GM12878 (cell line): ENCODE results near the gene TEX12. TPM values are rescaled to one million over a fixed set of nuclear protein-coding genes. Genes with fewer than 3 reads are reported as not detected.

Source experiments
- ATAC-seq: fragments of 200-7000 bp; cut with Tn5 transposase; 3 replicates; pipeline ENCODE4 v1.9.1; 2020; ENCODE audit warnings: mild to moderate bottlenecking, moderate library complexity
- Bru-seq: library from RNA; stranded (reverse); fragments of 400-500 nt; gene quantifications from one replicate; lab custom pipeline; 2021; lab: Mats Ljungman, UMichigan
- BruChase-seq, 2 experiments: library from RNA; stranded (reverse); fragments of 400-500 nt; gene quantifications; one replicate each; lab custom pipeline; 2021; lab: Mats Ljungman, UMichigan
- BruUV-seq: library from RNA; stranded (reverse); fragments of 400-500 nt; replicated peaks from 2 replicates; lab custom pipeline; 2021; lab: Mats Ljungman, UMichigan
- CTCF ChIA-PET: fragments of 300-600 bp; sonication (Branson Sonifier 250); formaldehyde crosslinking; extraction: SDS; loops from one replicate; lab custom pipeline; 2021; ENCODE audit warnings: inconsistent platforms; lab: Yijun Ruan, JAX
- POLR2A ChIA-PET: fragments of 350-600 bp; formaldehyde crosslinking; extraction: SDS; loops from one replicate; lab custom pipeline; 2021; ENCODE audit warnings: inconsistent platforms; lab: Charles Lee
- RAD21 ChIA-PET: fragments of 300-600 bp; sonication (Branson Sonifier 250); formaldehyde crosslinking; loops from one replicate; lab custom pipeline; 2023; ENCODE audit warnings: antibody characterized with exemption; ENCODE audit not compliant: unreplicated experiment; lab: Charles Lee
- SMC1A ChIA-PET: fragments of 300-600 bp; sonication (Branson Sonifier 250); formaldehyde crosslinking; loops from one replicate; lab custom pipeline; 2023; ENCODE audit not compliant: unreplicated experiment, uncharacterized antibody; lab: Charles Lee
- DNase-seq: peaks from one replicate; pipeline ENCODE4 v3.0.0-alpha.2; 2011; ENCODE audit warnings: low read depth, low spot score
- FAIRE-seq: peaks from 3 replicates; lab custom pipeline; 2011; peaks lifted over from hg19 to GRCh38; lab: Jason Lieb, UNC
- H2AFZ ChIP-seq: 2 replicates; pipeline ENCODE4 v1.6.0; 2011; ENCODE audit warnings: low read depth, low read length, control low read depth; ENCODE audit not compliant: control insufficient read depth
- H3K27ac ChIP-seq: 2 replicates; pipeline ENCODE4 v1.5.1; 2011; ENCODE audit warnings: control low read depth; ENCODE audit not compliant: control insufficient read depth, insufficient read depth
- H3K27me3 ChIP-seq, 2 experiments: replicated peaks in 1 of 2; 2 replicates each; pipeline versions ENCODE4 v1.6.0 to v1.6.1; 2011; ENCODE audit warnings: low read length in 1 of 2; ENCODE audit not compliant: control insufficient read depth in 2 of 2, insufficient read depth in 2 of 2
- H3K36me3 ChIP-seq, 2 experiments: 2 replicates each; pipeline ENCODE4 v1.5.1; 2011; ENCODE audit warnings: low read length in 1 of 2; ENCODE audit not compliant: control insufficient read depth in 2 of 2, insufficient read depth in 2 of 2
- H3K4me1 ChIP-seq: 2 replicates; pipeline ENCODE4 v1.6.1; 2011; ENCODE audit warnings: mild to moderate bottlenecking, low read length, moderate library complexity, mixed read lengths; ENCODE audit not compliant: control insufficient read depth, insufficient read depth
- H3K4me2 ChIP-seq: 2 replicates; pipeline ENCODE4 v1.6.0; 2011; ENCODE audit warnings: control low read depth; ENCODE audit not compliant: control insufficient read depth, insufficient read depth
- H3K4me3 ChIP-seq: fragments of 200-600 bp; sonication (generic); 2 replicates; pipeline ENCODE4 v1.5.1; 2016
- H3K79me2 ChIP-seq: 2 replicates; pipeline ENCODE4 v1.6.0; 2011; ENCODE audit warnings: low read length; ENCODE audit not compliant: control insufficient read depth, insufficient read depth
- H3K9ac ChIP-seq: 2 replicates; pipeline ENCODE4 v1.8.0; 2011; ENCODE audit warnings: low read length, control low read depth, mixed read lengths; ENCODE audit not compliant: control insufficient read depth, insufficient read depth
- H3K9me3 ChIP-seq: replicated peaks from 3 replicates; pipeline ENCODE4 v1.5.1; 2011; ENCODE audit warnings: mild to moderate bottlenecking, low read length; ENCODE audit not compliant: control insufficient read depth, insufficient read depth
- H4K20me1 ChIP-seq: 2 replicates; pipeline ENCODE4 v1.6.0; 2011; ENCODE audit not compliant: control insufficient read depth, insufficient read depth
- EP300 ChIP-seq, 2 experiments: fragments of 150-350 bp in 1 of 2; IDR thresholded peaks; 2 replicates each; pipeline ENCODE4 v1.6.1; 2011 to 2012; ENCODE audit warnings: low read depth in 2 of 2, low read length in 2 of 2, borderline replicate concordance in 1 of 2, improper control_type of control experiment in 1 of 2, inconsistent platforms in 1 of 2; ENCODE audit not compliant: control insufficient read depth in 1 of 2
- POLR2AphosphoS2 ChIP-seq: IDR thresholded peaks from 2 replicates; pipeline ENCODE4 v1.6.1; 2011; ENCODE audit warnings: low read depth, mild to moderate bottlenecking, low read length, improper control_type of control experiment, moderate library complexity
- RFX5 ChIP-seq: IDR thresholded peaks from 2 replicates; pipeline ENCODE4 v1.6.1; 2011; ENCODE audit warnings: low read depth, low read length, improper control_type of control experiment
- SIX5 ChIP-seq: IDR thresholded peaks from 2 replicates; pipeline ENCODE4 v1.6.1; 2011; ENCODE audit warnings: mild to moderate bottlenecking, low read depth, low read length, moderate library complexity; ENCODE audit not compliant: severe bottlenecking
- SMAD1 ChIP-seq: fragments of 450-650 bp; IDR thresholded peaks from 2 replicates; pipeline ENCODE4 v1.6.1; 2018; ENCODE audit warnings: mild to moderate bottlenecking, low read depth; ENCODE audit not compliant: partially characterized antibody
- ZNF384 ChIP-seq: IDR thresholded peaks from 2 replicates; pipeline ENCODE4 v1.6.1; 2012; ENCODE audit warnings: low read depth, mild to moderate bottlenecking, low read length, improper control_type of control experiment, borderline replicate concordance
- WGBS: methylation state at CpG from one replicate; pipeline ENCODE4 v1.1.6; 2016; ENCODE audit warnings: low lambda C conversion rate; ENCODE audit not compliant: insufficient replicate concordance, insufficient coverage; ENCODE audit errors: missing lambda C conversion rate; 5-methylcytosine and 5-hydroxymethylcytosine counted together
- in situ Hi-C: fragments of 300-500 bp; cut with MboI; formaldehyde crosslinking; loops from 9 replicates; pipeline ENCODE4 v1.14.3; 2018; ENCODE audit warnings: mixed read lengths
- intact Hi-C: fragments of 100-400 bp; cut with micrococcal nuclease; formaldehyde crosslinking; loops from one replicate; pipeline ENCODE4 v1.14.2; 2022; ENCODE audit not compliant: unreplicated experiment
- long read RNA-seq, 2 experiments: library from polyadenylated mRNA; unstranded; transcript quantifications; one replicate each; pipeline ENCODE4 v2.0.0, GENCODE V29; 2019 to 2020
- polyA minus RNA-seq, 3 experiments: library from RNA; depleted of rRNA, polyadenylated mRNA; stranded (reverse); fragments of >200 nt; gene quantifications; 2 replicates each; pipeline ENCODE4 v1.2.3, GENCODE V29; 2011
- polyA plus RNA-seq, 11 experiments: library from polyadenylated mRNA; depleted of rRNA in 4 of 11; unstranded in 6 of 11; stranded (reverse) in 5 of 11; fragments of >200 nt; fragmentation: Nextera tagmentation in 4 of 11; fragmentation: Illumina TruSeq in 1 of 11; extraction: Ambion mirVana in 4 of 11; extraction: Trizol in 1 of 11; gene quantifications; 1 replicate in 1 of 11; 2 replicates in 10 of 11; pipeline versions ENCODE4 v1.2.1 to v1.2.3, GENCODE V29; 2011 to 2016; ENCODE audit warnings: inconsistent platforms in 2 of 11, missing spikeins in 2 of 11, low read depth in 1 of 11
- total RNA-seq, 4 experiments: library from RNA; depleted of rRNA in 3 of 4; stranded (reverse); fragments of >200 nt in 3 of 4; fragmentation: Illumina TruSeq in 1 of 4; extraction: Trizol in 1 of 4; gene quantifications; 2 replicates each; pipeline versions ENCODE4 v1.2.1 to v1.2.3, GENCODE V29; 2013 to 2021
- TF ChIP-seq, protein P1 (sequence below): fragments of 450-650 bp; IDR thresholded peaks from 2 replicates; pipeline ENCODE4 v1.6.1; 2017; ENCODE audit warnings: mild to moderate bottlenecking, moderate library complexity
- TF ChIP-seq, protein P2 (sequence below): IDR thresholded peaks from 2 replicates; pipeline ENCODE4 v1.6.1; 2012; ENCODE audit warnings: low read length, inconsistent platforms

TEX12 gene, protein sequence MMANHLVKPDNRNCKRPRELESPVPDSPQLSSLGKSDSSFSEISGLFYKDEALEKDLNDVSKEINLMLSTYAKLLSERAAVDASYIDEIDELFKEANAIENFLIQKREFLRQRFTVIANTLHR
- 1.1 and 2.4 TPM in 2 replicates for total RNA-seq (2013; cell fraction: nucleolus; rRNA removed)
- total RNA-seq (2014; rRNA removed), result 0.16 TPM in 1 of 2 replicates, not detected in the other
- total RNA-seq (2014; rRNA removed; fragmentation: Illumina TruSeq; extraction: Trizol), result 0.18 and 0.41 TPM in 2 replicates
- total RNA-seq (2021), result 0.51 TPM in 1 of 2 replicates, not detected in the other
- not detected for polyA plus RNA-seq (2011; ENCODE audit: low read depth)
- polyA plus RNA-seq (2011; rRNA removed), result 0.11 and 0.27 TPM in 2 replicates
- polyA plus RNA-seq (2011; cell fraction: cytosol; rRNA removed), result 0.07 TPM in 1 of 2 replicates, not detected in the other
- 0.13 and 0.19 TPM in 2 replicates for polyA plus RNA-seq (2011; cell fraction: nucleus; rRNA removed)
- polyA plus RNA-seq (2012), result 0.32 TPM in 1 of 2 replicates, not detected in the other
- 0.50 and 1.1 TPM in 2 replicates for polyA plus RNA-seq (2014; fragmentation: Illumina TruSeq; extraction: Trizol)
- 1 to 10 TPM in 1 of 2 experiments, under 1 TPM in 1; 0.79 to 1.3 TPM for polyA plus RNA-seq (2014; fragmentation: Nextera tagmentation; extraction: Ambion mirVana)
- 0.14 and 0.29 TPM in 2 replicates for polyA plus RNA-seq (2014; rRNA removed)
- polyA plus RNA-seq (2016; fragmentation: Nextera tagmentation; extraction: Ambion mirVana), result under 1 TPM; 0.28 to 0.68 TPM
- polyA minus RNA-seq (2011; rRNA and poly(A)+ RNA removed), result not detected in 2 replicates
- not detected in 2 replicates for polyA minus RNA-seq (2011; cell fraction: cytosol; rRNA and poly(A)+ RNA removed)
- 0.38 TPM in 1 of 2 replicates, not detected in the other for polyA minus RNA-seq (2011; cell fraction: nucleus; rRNA and poly(A)+ RNA removed)
- percentile 41 among the genes with signal in this experiment for Bru-seq, nascent RNA
- BruChase-seq, experiment 1, labeled RNA remaining after a 6-hour chase, result percentile 59 among the genes with signal in this experiment
- percentile 63 among the genes with signal in this experiment for BruChase-seq, experiment 2, labeled RNA remaining after a 2-hour chase
- long read RNA-seq, experiment 1, result 0 reads
- long read RNA-seq, experiment 2, result 0 reads

DNA sequence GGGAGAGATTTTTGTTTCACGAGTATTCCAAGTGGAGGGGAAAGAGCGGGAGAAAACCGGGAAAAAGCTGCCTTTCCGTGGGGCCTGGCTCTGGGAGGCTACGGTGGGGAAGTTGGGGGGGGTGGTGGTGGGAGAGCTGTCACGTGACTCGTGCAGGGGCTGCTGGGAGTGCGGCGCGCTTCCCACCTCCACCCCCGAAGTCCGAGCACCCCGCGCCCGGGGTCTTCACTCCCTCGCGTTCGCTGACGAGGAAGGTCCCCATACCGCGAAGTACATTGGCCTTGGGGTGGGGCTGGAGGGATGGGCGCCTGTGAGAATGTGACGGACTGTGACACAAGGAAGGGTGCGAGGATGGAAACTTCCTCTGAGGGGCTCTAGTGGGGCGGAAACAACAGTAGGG lies at the start of gene TEX12:
TEX12 (plus strand) TSS at position 228 of the 400 bp plus-strand sequence. CDS start 1,897 bp downstream, outside the sequence.
- RAD21 ChIA-PET, result no interaction called here
- no peak for FAIRE-seq

DNA sequence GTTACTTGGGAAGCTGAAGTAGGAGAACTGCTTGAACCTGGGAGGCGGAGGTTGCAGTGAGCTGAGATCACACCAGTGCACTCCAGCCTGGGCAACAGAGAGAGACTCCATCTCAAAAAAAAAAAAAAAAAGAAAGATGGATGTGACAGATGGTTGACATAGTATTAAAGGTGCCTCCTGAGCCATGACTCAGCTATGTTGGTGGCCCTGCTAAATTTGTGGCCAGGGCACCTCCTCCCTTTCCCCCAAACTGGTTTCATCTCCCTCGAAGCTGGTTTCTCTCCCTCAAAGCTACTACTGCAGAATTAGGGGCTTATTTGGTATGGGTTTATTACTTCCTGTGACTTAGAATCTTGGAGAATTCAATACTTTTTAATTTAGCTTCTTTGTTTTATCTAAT lies 49.0 kb upstream of the TEX12 start:
- Histone ChIP-seq H2AFZ (no peak overlapping the region), H3K79me2 (no peaks in the 10 kb centered on the region), H3K4me1 (peaks cover 10% of the 10 kb centered on the region), H3K27me3 (no peaks in the 10 kb centered on the region), H3K36me3 (no peaks in the 10 kb centered on the region), H3K4me3 (no peak overlapping the region), H3K27ac (no peak overlapping the region), H3K9me3 (no peaks in the 10 kb centered on the region; the same call in 2 of the 3 replicates), H3K4me2 (no peak overlapping the region), H3K9ac (no peak overlapping the region), H4K20me1 (no peaks in the 10 kb centered on the region)
- ChIA-PET RAD21 (no interaction called here), POLR2A (interaction anchor here (0.6 kb wide), 1 partner anchor 78 kb away, joined by 3 read pairs; no protein-coding TSS in a partner anchor), CTCF (no interaction called here), SMC1A (interaction anchor here (1.3 to 1.7 kb wide), 2 partner anchors 10 to 162 kb away, joined by 4 read pairs; no protein-coding TSS in a partner anchor)
- in situ Hi-C loops (no loop called here), intact Hi-C loops (no loop called here)
- 0 out of 3 replicates have a peak, but pooled peaks have one; percentile 30 for ATAC-seq
- DNase-seq, result no peak
- no peak for FAIRE-seq
- WGBS, result 50% methylated on average over 2 of the region's 2 CpGs
- no TSS peak for BruUV-seq
- TF ChIP-seq, protein P1, sequence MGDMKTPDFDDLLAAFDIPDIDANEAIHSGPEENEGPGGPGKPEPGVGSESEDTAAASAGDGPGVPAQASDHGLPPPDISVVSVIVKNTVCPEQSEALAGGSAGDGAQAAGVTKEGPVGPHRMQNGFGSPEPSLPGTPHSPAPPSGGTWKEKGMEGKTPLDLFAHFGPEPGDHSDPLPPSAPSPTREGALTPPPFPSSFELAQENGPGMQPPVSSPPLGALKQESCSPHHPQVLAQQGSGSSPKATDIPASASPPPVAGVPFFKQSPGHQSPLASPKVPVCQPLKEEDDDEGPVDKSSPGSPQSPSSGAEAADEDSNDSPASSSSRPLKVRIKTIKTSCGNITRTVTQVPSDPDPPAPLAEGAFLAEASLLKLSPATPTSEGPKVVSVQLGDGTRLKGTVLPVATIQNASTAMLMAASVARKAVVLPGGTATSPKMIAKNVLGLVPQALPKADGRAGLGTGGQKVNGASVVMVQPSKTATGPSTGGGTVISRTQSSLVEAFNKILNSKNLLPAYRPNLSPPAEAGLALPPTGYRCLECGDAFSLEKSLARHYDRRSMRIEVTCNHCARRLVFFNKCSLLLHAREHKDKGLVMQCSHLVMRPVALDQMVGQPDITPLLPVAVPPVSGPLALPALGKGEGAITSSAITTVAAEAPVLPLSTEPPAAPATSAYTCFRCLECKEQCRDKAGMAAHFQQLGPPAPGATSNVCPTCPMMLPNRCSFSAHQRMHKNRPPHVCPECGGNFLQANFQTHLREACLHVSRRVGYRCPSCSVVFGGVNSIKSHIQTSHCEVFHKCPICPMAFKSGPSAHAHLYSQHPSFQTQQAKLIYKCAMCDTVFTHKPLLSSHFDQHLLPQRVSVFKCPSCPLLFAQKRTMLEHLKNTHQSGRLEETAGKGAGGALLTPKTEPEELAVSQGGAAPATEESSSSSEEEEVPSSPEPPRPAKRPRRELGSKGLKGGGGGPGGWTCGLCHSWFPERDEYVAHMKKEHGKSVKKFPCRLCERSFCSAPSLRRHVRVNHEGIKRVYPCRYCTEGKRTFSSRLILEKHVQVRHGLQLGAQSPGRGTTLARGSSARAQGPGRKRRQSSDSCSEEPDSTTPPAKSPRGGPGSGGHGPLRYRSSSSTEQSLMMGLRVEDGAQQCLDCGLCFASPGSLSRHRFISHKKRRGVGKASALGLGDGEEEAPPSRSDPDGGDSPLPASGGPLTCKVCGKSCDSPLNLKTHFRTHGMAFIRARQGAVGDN, result no peak
- TF ChIP-seq SMAD1, result no peak
- TF ChIP-seq, protein P2, sequence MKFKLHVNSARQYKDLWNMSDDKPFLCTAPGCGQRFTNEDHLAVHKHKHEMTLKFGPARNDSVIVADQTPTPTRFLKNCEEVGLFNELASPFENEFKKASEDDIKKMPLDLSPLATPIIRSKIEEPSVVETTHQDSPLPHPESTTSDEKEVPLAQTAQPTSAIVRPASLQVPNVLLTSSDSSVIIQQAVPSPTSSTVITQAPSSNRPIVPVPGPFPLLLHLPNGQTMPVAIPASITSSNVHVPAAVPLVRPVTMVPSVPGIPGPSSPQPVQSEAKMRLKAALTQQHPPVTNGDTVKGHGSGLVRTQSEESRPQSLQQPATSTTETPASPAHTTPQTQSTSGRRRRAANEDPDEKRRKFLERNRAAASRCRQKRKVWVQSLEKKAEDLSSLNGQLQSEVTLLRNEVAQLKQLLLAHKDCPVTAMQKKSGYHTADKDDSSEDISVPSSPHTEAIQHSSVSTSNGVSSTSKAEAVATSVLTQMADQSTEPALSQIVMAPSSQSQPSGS, result no peak
- TF ChIP-seq SIX5, result no peak
- TF ChIP-seq ZNF384, result no peak

More for the DNA sequence above, at the start of gene TEX12:
- intact Hi-C loops, result no loop called here
- Histone ChIP-seq H3K9ac (no peak within 1 kb of the TSS), H2AFZ (no peak within 1 kb of the TSS), H3K4me1 (no peaks in the 10 kb centered on the region), H3K9me3 (no peaks in the 10 kb centered on the region), H3K36me3 (no peaks in the 10 kb centered on the region)
- POLR2A ChIA-PET, result no interaction called here
- SMC1A ChIA-PET, result no interaction called here
- DNase-seq, result no peak
- no TSS peak for BruUV-seq
- TF ChIP-seq RFX5 (no peak), POLR2AphosphoS2 (no peak), EP300 (IDR thresholded peaks at IDR 0.05; ENCODE audit: borderline replicate concordance in 1 of 2, control insufficient read depth in 1 of 2, low read depth in 2 of 2, low read length in 2 of 2) (no peak)
- TF ChIP-seq, all 136 proteins: peak for 0
- CTCF ChIA-PET, result no interaction called here
- no peaks in the 10 kb centered on the region; a peak in 1 of 4 replicates for H3K27me3 ChIP-seq
- no peaks in the 10 kb centered on the region for H3K79me2 ChIP-seq
- H3K27ac ChIP-seq, result no peak within 1 kb of the TSS
- in situ Hi-C loops, result no loop called here
- no peak within 1 kb of the TSS for H3K4me2 ChIP-seq
- 76% methylated on average over 21 of the region's 25 CpGs for WGBS
- no peak for ATAC-seq
- H3K4me3 ChIP-seq, result no peak within 1 kb of the TSS
- no peaks in the 10 kb centered on the region for H4K20me1 ChIP-seq
